DOHH2 (cell line): Measurements from ENCODE around the gene TRAPPC11.

Experiments
- EZH2phosphoT487 ChIP-seq: fragments of 200-600 bp; sonication (generic); IDR thresholded peaks from 2 replicates; pipeline ENCODE4 v1.6.1; 2017; ENCODE audit warnings: borderline replicate concordance, mild to moderate bottlenecking, antibody characterized with exemption, low read length, moderate library complexity, mixed read lengths
- TF ChIP-seq, protein P1 (sequence below): fragments of 200-600 bp; sonication (generic); IDR thresholded peaks from one replicate; pipeline ENCODE4 v1.5.1; 2014; ENCODE audit warnings: antibody characterized with exemption, mild to moderate bottlenecking, low read depth, low read length; ENCODE audit not compliant: poor library complexity, severe bottlenecking

DNA sequence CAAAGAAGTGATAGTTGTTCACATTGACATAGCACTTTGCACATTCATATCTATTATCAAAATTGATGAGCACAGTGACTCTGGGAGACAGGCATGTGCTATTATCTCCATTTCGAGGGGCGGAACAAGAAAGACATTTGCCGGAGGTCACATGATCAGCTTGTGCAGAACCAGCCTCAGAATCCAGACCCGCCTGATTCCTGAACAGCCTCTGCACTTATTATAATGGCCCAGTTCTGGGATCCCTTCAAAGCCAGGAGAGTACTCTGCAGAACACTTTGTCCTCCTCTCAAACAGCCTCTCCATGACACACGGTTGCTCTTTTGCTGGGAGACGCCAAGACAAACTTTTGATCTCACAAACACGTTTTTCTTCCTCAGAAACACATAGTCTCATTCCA, 48.5 kb upstream of the TRAPPC11 start:
- TF ChIP-seq, protein P1, sequence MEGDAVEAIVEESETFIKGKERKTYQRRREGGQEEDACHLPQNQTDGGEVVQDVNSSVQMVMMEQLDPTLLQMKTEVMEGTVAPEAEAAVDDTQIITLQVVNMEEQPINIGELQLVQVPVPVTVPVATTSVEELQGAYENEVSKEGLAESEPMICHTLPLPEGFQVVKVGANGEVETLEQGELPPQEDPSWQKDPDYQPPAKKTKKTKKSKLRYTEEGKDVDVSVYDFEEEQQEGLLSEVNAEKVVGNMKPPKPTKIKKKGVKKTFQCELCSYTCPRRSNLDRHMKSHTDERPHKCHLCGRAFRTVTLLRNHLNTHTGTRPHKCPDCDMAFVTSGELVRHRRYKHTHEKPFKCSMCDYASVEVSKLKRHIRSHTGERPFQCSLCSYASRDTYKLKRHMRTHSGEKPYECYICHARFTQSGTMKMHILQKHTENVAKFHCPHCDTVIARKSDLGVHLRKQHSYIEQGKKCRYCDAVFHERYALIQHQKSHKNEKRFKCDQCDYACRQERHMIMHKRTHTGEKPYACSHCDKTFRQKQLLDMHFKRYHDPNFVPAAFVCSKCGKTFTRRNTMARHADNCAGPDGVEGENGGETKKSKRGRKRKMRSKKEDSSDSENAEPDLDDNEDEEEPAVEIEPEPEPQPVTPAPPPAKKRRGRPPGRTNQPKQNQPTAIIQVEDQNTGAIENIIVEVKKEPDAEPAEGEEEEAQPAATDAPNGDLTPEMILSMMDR: no peak
- no peak for TF ChIP-seq EZH2phosphoT487
